CD4-positive, CD25-positive, alpha-beta regulatory T cell (primary cell): Measurements from ENCODE around the gene SF3B5. TPM values are rescaled to one million over a fixed set of nuclear protein-coding genes. Genes with fewer than 3 reads are reported as not detected.

ENCODE experiments used
- ATAC-seq, 2 donors: fragments of 150-1000 bp; cut with Tn5 transposase; one replicate each; pipeline ENCODE4 v1.10.0; 2021; ENCODE audit warnings: low read depth in 2 of 2, moderate number of reproducible peaks in 2 of 2, moderate library complexity in 1 of 2
- DNase-seq, 3 donors: peaks; one replicate each; pipeline versions ENCODE4 v3.0.0 to v3.0.0-alpha.2; 2012 to 2022; ENCODE audit warnings: mixed read lengths in 1 of 3
- H3K27ac ChIP-seq: one replicate; pipeline ENCODE4 v1.7.0; 2013; ENCODE audit warnings: mild to moderate bottlenecking, low read length; ENCODE audit not compliant: insufficient read depth, poor library complexity, severe bottlenecking
- H3K27me3 ChIP-seq: one replicate; pipeline ENCODE4 v1.7.0; 2013; ENCODE audit warnings: low read length; ENCODE audit not compliant: control insufficient read depth, insufficient read depth
- H3K36me3 ChIP-seq: one replicate; pipeline ENCODE4 v1.7.0; 2013; ENCODE audit warnings: mild to moderate bottlenecking, low read length, moderate library complexity; ENCODE audit not compliant: control insufficient read depth, insufficient read depth
- H3K4me1 ChIP-seq: 2 replicates; pipeline ENCODE4 v1.7.0; 2013; ENCODE audit warnings: mild to moderate bottlenecking, low read length; ENCODE audit not compliant: insufficient read depth, control insufficient read depth, poor library complexity, severe bottlenecking
- H3K4me3 ChIP-seq: one replicate; pipeline ENCODE4 v1.7.0; 2013; ENCODE audit warnings: low read depth, mild to moderate bottlenecking, low read length, moderate library complexity
- H3K9me3 ChIP-seq, 2 experiments: 1 replicate in 1 of 2; 2 replicates in 1 of 2; pipeline ENCODE4 v1.7.0; 2013; ENCODE audit warnings: low read length in 2 of 2, mild to moderate bottlenecking in 1 of 2, moderate library complexity in 1 of 2; ENCODE audit not compliant: control insufficient read depth in 2 of 2
- H3K27ac Mint-ChIP-seq, 3 donors: one replicate each; pipeline ENCODE4 v1.8.0; 2020 to 2022; ENCODE audit warnings: mild to moderate bottlenecking in 3 of 3, mixed read lengths in 3 of 3, moderate library complexity in 2 of 3
- H3K27me3 Mint-ChIP-seq: one replicate; pipeline ENCODE4 v1.8.0; 2022; ENCODE audit warnings: mild to moderate bottlenecking, mixed read lengths
- H3K36me3 Mint-ChIP-seq: one replicate; pipeline ENCODE4 v1.8.0; 2020; ENCODE audit warnings: mixed read lengths
- H3K4me1 Mint-ChIP-seq, 4 donors: one replicate each; pipeline ENCODE4 v1.8.0; 2020 to 2022; ENCODE audit warnings: mixed read lengths in 4 of 4, mild to moderate bottlenecking in 1 of 4
- H3K4me3 Mint-ChIP-seq, 4 donors: one replicate each; pipeline ENCODE4 v1.8.0; 2020 to 2022; ENCODE audit warnings: mild to moderate bottlenecking in 4 of 4, mixed read lengths in 4 of 4, moderate library complexity in 3 of 4
- H3K9me3 Mint-ChIP-seq, 7 donors: one replicate each; pipeline ENCODE4 v1.8.0; 2020 to 2022; ENCODE audit warnings: mixed read lengths in 7 of 7, mild to moderate bottlenecking in 3 of 7, moderate library complexity in 2 of 7
- polyA plus RNA-seq, 4 donors: library from polyadenylated mRNA; unstranded; fragments of 300-500 nt; fragmentation: Illumina TruSeq; gene quantifications; one replicate each; pipeline ENCODE4 v1.2.3, GENCODE V29; 2021
- total RNA-seq: library from RNA; stranded (reverse); gene quantifications from one replicate; pipeline ENCODE4 v1.2.3, GENCODE V29; 2022

Gene SF3B5
- total and polyA plus RNA-seq, 5 donors from 2014 or later = 127 to 448 (median 440) TPM

- no peak overlapping the region for H3K27ac ChIP-seq
Observed at GRCh38 chr6:144123836-144124235, 28.5 kb upstream of the SF3B5 start.

GRCh38 chr6:144123421-144123820 lies 28.0 kb upstream of the SF3B5 start:
- H3K36me3 ChIP-seq = no peaks in the 10 kb centered on the region
- H3K36me3 Mint-ChIP-seq = peaks cover 3% of the 10 kb centered on the region
- no peaks in the 10 kb centered on the region for H3K4me1 ChIP-seq
- no peak overlapping the region for H3K4me3 Mint-ChIP-seq
- ATAC-seq = no peak
- no peak for DNase-seq
- no peaks in the 10 kb centered on the region for H3K9me3 ChIP-seq
- no peak overlapping the region for H3K27ac Mint-ChIP-seq
- peaks cover 3% of the 10 kb centered on the region for H3K27me3 ChIP-seq
- H3K27me3 Mint-ChIP-seq = peaks cover 10% of the 10 kb centered on the region
- H3K27ac ChIP-seq = no peak overlapping the region
- H3K4me3 ChIP-seq = no peak overlapping the region
- H3K4me1 Mint-ChIP-seq = no peaks in the 10 kb centered on the region
- H3K9me3 Mint-ChIP-seq = peaks cover 0 to 2% (median 0%) of the 10 kb centered on the region in 7 donors

More at GRCh38 chr6:144123836-144124235, 28.5 kb upstream of the SF3B5 start:
- H3K36me3 ChIP-seq = no peaks in the 10 kb centered on the region
- DNase-seq = no peak
- no peak overlapping the region for H3K4me3 Mint-ChIP-seq
- H3K4me1 Mint-ChIP-seq = no peaks in the 10 kb centered on the region
- peaks cover 3% of the 10 kb centered on the region for H3K27me3 ChIP-seq
- H3K36me3 Mint-ChIP-seq = peaks cover 3% of the 10 kb centered on the region
- H3K4me3 ChIP-seq = no peak overlapping the region
- no peaks in the 10 kb centered on the region for H3K4me1 ChIP-seq
- H3K9me3 Mint-ChIP-seq = peaks cover 0 to 2% (median 0%) of the 10 kb centered on the region in 7 donors
- H3K9me3 ChIP-seq = no peaks in the 10 kb centered on the region
- H3K27me3 Mint-ChIP-seq = peaks cover 14% of the 10 kb centered on the region
- no peak for ATAC-seq
- H3K27ac Mint-ChIP-seq = no peak overlapping the region

- Histone ChIP-seq H3K27ac (no peak overlapping the region), H3K27me3 (peaks cover 3% of the 10 kb centered on the region), H3K36me3 (no peaks in the 10 kb centered on the region), H3K4me3 (no peak overlapping the region), H3K9me3 (no peaks in the 10 kb centered on the region), H3K4me1 (no peaks in the 10 kb centered on the region)
- H3K4me3 Mint-ChIP-seq = no peak overlapping the region
- DNase-seq = no peak
- peaks cover 3% of the 10 kb centered on the region for H3K36me3 Mint-ChIP-seq
- ATAC-seq = no peak
- H3K27me3 Mint-ChIP-seq = peaks cover 8% of the 10 kb centered on the region
- no peak overlapping the region for H3K27ac Mint-ChIP-seq
- no peaks in the 10 kb centered on the region for H3K4me1 Mint-ChIP-seq
- peaks cover 0 to 2% (median 0%) of the 10 kb centered on the region in 7 donors for H3K9me3 Mint-ChIP-seq
Observed at GRCh38 chr6:144122861-144123260, 27.5 kb upstream of the SF3B5 start.

GRCh38 chr6:144119376-144119775 lies 24.0 kb upstream of the SF3B5 start:
- Histone ChIP-seq H3K36me3 (no peaks in the 10 kb centered on the region), H3K27me3 (peaks cover under 1% of the 10 kb centered on the region), H3K4me3 (no peak overlapping the region), H3K9me3 (no peaks in the 10 kb centered on the region), H3K27ac (no peak overlapping the region), H3K4me1 (no peaks in the 10 kb centered on the region)
- H3K27ac Mint-ChIP-seq = no peak overlapping the region
- H3K9me3 Mint-ChIP-seq = peaks cover 0 to 4% (median 0%) of the 10 kb centered on the region in 7 donors
- peaks cover 3% of the 10 kb centered on the region for H3K36me3 Mint-ChIP-seq
- peaks cover 20% of the 10 kb centered on the region for H3K27me3 Mint-ChIP-seq
- ATAC-seq = no peak
- no peak overlapping the region for H3K4me3 Mint-ChIP-seq
- no peak for DNase-seq
- no peaks in the 10 kb centered on the region for H3K4me1 Mint-ChIP-seq

- peaks cover 0 to 4% (median 0%) of the 10 kb centered on the region in 7 donors for H3K9me3 Mint-ChIP-seq
- DNase-seq (no peak), ATAC-seq (no peak)
- H3K27me3 ChIP-seq = peaks cover 5% of the 10 kb centered on the region
- no peak overlapping the region for H3K27ac Mint-ChIP-seq
- H3K9me3 ChIP-seq = no peaks in the 10 kb centered on the region
- no peak overlapping the region for H3K4me3 ChIP-seq
- H3K36me3 ChIP-seq = no peaks in the 10 kb centered on the region
- H3K4me3 Mint-ChIP-seq = no peak overlapping the region
- H3K36me3 Mint-ChIP-seq = no peaks in the 10 kb centered on the region
- H3K4me1 Mint-ChIP-seq = no peaks in the 10 kb centered on the region
- H3K4me1 ChIP-seq = no peaks in the 10 kb centered on the region
- peaks cover 32% of the 10 kb centered on the region for H3K27me3 Mint-ChIP-seq
- no peak overlapping the region for H3K27ac ChIP-seq
Observed at GRCh38 chr6:144115219-144115618, 19.8 kb upstream of the SF3B5 start.

GRCh38 chr6:144113366-144113765 lies 18.0 kb upstream of the SF3B5 start:
- Histone ChIP-seq H3K9me3 (no peaks in the 10 kb centered on the region), H3K27me3 (peaks cover 5% of the 10 kb centered on the region), H3K36me3 (no peaks in the 10 kb centered on the region), H3K4me3 (no peak overlapping the region), H3K27ac (no peak overlapping the region), H3K4me1 (no peaks in the 10 kb centered on the region)
- no peak overlapping the region for H3K27ac Mint-ChIP-seq
- no peak for DNase-seq
- no peak for ATAC-seq
- H3K27me3 Mint-ChIP-seq = peaks cover 35% of the 10 kb centered on the region
- no peak overlapping the region for H3K4me3 Mint-ChIP-seq
- H3K9me3 Mint-ChIP-seq = peaks cover 0 to 4% (median 0%) of the 10 kb centered on the region in 7 donors
- H3K36me3 Mint-ChIP-seq = no peaks in the 10 kb centered on the region
- no peaks in the 10 kb centered on the region for H3K4me1 Mint-ChIP-seq

- no peak overlapping the region for H3K27ac ChIP-seq
- H3K36me3 Mint-ChIP-seq = no peaks in the 10 kb centered on the region
- H3K27me3 Mint-ChIP-seq = peaks cover 23% of the 10 kb centered on the region
- ATAC-seq (no peak), DNase-seq (no peak)
- H3K27me3 ChIP-seq = peaks cover 5% of the 10 kb centered on the region
- no peaks in the 10 kb centered on the region for H3K4me1 ChIP-seq
- peaks cover 0 to 3% (median 0%) of the 10 kb centered on the region in 7 donors for H3K9me3 Mint-ChIP-seq
- H3K27ac Mint-ChIP-seq = no peak overlapping the region
- no peak overlapping the region for H3K4me3 ChIP-seq
- H3K4me3 Mint-ChIP-seq = no peak overlapping the region
- H3K4me1 Mint-ChIP-seq = peaks cover 0 to 6% (median under 1%) of the 10 kb centered on the region in 4 donors
- H3K36me3 ChIP-seq = no peaks in the 10 kb centered on the region
- no peaks in the 10 kb centered on the region for H3K9me3 ChIP-seq
Observed at GRCh38 chr6:144110210-144110609, 14.8 kb upstream of the SF3B5 start.

GRCh38 chr6:144106206-144106605 lies 10.8 kb upstream of the SF3B5 start:
- Histone ChIP-seq H3K27ac (no peak overlapping the region), H3K9me3 (no peaks in the 10 kb centered on the region), H3K27me3 (no peaks in the 10 kb centered on the region), H3K4me3 (no peak overlapping the region), H3K36me3 (no peaks in the 10 kb centered on the region), H3K4me1 (no peaks in the 10 kb centered on the region)
- Mint-ChIP-seq H3K27me3 (peaks cover 4% of the 10 kb centered on the region), H3K4me3 (no peak overlapping the region), H3K36me3 (no peaks in the 10 kb centered on the region), H3K27ac (no peak overlapping the region), H3K9me3 (no peaks in the 10 kb centered on the region), H3K4me1 (peaks cover 0 to 11% (median 4%) of the 10 kb centered on the region in 4 donors)
- DNase-seq = no peak
- no peak for ATAC-seq
